UCSD-AML1 (cell line): ENCODE results near the gene TRIP12.
"Not testable (repeated sequence)": the region's sequence is repeated elsewhere in the genome, so short reads cannot be mapped to it uniquely, and the experiment has no call there.

Source experiments
- DNase-seq: peaks from one replicate; lab custom pipeline; 2025; ENCODE audit not compliant: unreplicated experiment; lab: John Stamatoyannopoulos, UW

TRIP12 gene

GRCh38 chr2:229725716-229726574, 195.9 kb downstream of the TRIP12 start:
- DNase-seq = no peak

DNA sequence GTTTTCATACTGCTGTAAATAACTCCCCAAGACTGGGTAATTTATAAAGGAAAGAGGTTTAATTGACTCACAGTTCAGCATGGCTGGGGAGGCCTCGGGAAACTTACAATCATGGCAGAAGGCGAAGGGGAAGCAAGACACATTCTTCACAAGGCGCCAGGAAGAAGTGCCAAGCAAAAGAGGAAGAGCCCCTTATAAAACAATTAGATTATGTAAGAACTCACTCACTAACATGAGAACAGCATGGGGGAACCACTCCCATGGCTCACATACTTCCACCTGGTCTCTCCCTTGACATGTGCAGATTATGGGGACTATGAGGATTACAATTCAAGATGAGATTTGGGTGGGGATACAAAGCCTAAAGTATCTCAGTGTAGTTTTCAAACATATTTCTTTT, 198.6 kb downstream of the TRIP12 start:
- DNase-seq = not testable (repeated sequence)

GRCh38 chr2:229719926-229720647, 201.7 kb downstream of the TRIP12 start:
- DNase-seq = no peak

- no peak for DNase-seq
These were observed 203.8 kb downstream of the TRIP12 start for GRCh38 chr2:229718057-229718456.

GRCh38 chr2:229715895-229716507, 205.8 kb downstream of the TRIP12 start:
- no peak for DNase-seq

GRCh38 chr2:229714736-229715541, 206.9 kb downstream of the TRIP12 start:
- peak; percentile 38 for DNase-seq

- no peak for DNase-seq
These were observed 207.6 kb downstream of the TRIP12 start, which contains the start of gene DNER for GRCh38 chr2:229714080-229714735. Gene DNER, minus strand, starts transcription at chr2:229714555. Its CDS starts 132 bp downstream, at chr2:229714423.
